Measurements from ENCODE around the gene NOL9. TPM values are rescaled to one million over a fixed set of nuclear protein-coding genes. Genes with fewer than 3 reads are reported as not detected.

NOL9 gene
- 10 to 100 TPM; 17.9 to 30.9 (median 26.0) TPM for total RNA-seq

- DNase-seq (ENCODE audit: low spot score in 2 of 2): peak; percentile 84 to 87
- Histone ChIP-seq H3K27ac (peak within 1 kb of the TSS; percentile 57 to 85 (median 75)), H3K36me3 (peaks cover 0 to 13% (median 5%) of the 10 kb centered on the region in 3 donors), H3K9me3 (no peaks in the 10 kb centered on the region), H3K4me3 (peak within 1 kb of the TSS; percentile 65 to 99 (median 84)), H3K27me3 (no peaks in the 10 kb centered on the region), H3K4me1 (peaks cover 0 to 30% (median 13%) of the 10 kb centered on the region in 4 donors)
- TF ChIP-seq POLR2A (IDR thresholded peaks at IDR 0.05): peak in 1 of 2 donors; percentile 50
- TF ChIP-seq, protein P1, sequence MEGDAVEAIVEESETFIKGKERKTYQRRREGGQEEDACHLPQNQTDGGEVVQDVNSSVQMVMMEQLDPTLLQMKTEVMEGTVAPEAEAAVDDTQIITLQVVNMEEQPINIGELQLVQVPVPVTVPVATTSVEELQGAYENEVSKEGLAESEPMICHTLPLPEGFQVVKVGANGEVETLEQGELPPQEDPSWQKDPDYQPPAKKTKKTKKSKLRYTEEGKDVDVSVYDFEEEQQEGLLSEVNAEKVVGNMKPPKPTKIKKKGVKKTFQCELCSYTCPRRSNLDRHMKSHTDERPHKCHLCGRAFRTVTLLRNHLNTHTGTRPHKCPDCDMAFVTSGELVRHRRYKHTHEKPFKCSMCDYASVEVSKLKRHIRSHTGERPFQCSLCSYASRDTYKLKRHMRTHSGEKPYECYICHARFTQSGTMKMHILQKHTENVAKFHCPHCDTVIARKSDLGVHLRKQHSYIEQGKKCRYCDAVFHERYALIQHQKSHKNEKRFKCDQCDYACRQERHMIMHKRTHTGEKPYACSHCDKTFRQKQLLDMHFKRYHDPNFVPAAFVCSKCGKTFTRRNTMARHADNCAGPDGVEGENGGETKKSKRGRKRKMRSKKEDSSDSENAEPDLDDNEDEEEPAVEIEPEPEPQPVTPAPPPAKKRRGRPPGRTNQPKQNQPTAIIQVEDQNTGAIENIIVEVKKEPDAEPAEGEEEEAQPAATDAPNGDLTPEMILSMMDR (IDR thresholded peaks at IDR 0.05): peak; percentile 96 to 98 (median 97)
- peak in 1 of 2 donors; percentile 90 for TF ChIP-seq EP300 (IDR thresholded peaks at IDR 0.05)
- WGBS, 2 donors: 4 to 8% methylated on average over 16 to 38 of the region's 87 CpGs
These were observed at the start of gene NOL9 for GRCh38 chr1:6554031-6554906. NOL9 (minus strand) TSS chr1:6554513; CDS start chr1:6554502, 11 bp downstream.

DNA sequence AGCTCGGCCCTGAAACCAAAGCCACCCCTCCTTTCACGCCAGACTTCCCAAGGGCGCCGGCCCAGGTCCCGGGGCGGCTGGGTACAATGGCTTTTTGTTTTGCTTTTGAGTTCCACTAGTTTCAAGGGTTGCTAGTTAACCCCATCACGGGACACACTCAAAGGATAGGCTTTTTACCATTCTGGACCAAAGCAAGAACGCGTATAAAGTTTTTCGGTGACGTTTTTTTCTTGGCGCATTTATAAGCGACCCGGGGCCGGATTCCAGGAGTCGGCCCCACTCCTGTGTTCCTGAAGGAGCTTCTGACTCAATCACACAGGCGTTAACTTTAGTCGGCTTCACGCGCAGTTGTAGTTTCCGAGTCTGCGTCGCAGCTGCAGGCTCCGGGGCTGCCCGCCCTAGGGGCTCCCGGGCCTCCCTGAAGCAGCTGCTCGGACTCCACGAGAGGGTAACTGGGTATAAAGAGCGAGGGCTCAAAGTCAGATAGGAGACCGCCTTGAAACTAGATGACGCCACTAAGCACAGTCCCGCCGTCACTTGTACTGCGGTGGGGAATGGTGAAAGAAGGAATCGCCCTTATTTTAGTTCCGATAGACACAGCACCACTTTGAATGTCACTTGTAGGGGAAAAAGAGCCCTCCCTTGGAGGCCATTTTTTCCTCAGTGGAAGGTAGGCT is 49.1 kb upstream of the NOL9 start:
- peaks cover 0 to 51% (median 41%) of the 10 kb centered on the region in 4 donors for H3K4me1 ChIP-seq

GRCh38 chr1:6602669-6603237 is 48.4 kb upstream of the NOL9 start, which contains the start of gene KLHL21:
KLHL21 (minus strand) TSS chr1:6602869; CDS start chr1:6602817, 52 bp downstream.
- Histone ChIP-seq H3K27me3 (no peaks in the 10 kb centered on the region), H3K27ac (peak within 1 kb of the TSS; percentile 95 to 100 (median 98)), H3K4me1 (peaks cover 0 to 58% (median 47%) of the 10 kb centered on the region in 4 donors), H3K36me3 (peaks cover 0 to 21% (median 13%) of the 10 kb centered on the region in 3 donors), H3K4me3 (peak within 1 kb of the TSS; percentile 83 to 97 (median 95)), H3K9me3 (no peaks in the 10 kb centered on the region)
- 2% methylated on average over 38 of the region's 84 CpGs; no CpG with 5 or more reads in 1 of the 2 donors for WGBS, 2 donors
- peak; percentile 75 to 85 for DNase-seq (ENCODE audit: low spot score in 2 of 2)
- TF ChIP-seq POLR2A (IDR thresholded peaks at IDR 0.05) (peak; percentile 63 to 86), EP300 (IDR thresholded peaks at IDR 0.05) (peak in 1 of 2 donors; percentile 96)
- TF ChIP-seq, protein P1 (IDR thresholded peaks at IDR 0.05): peak in 1 of 5 experiments; percentile 8

More for the DNA sequence above, 49.1 kb upstream of the NOL9 start:
- Histone ChIP-seq H3K9me3 (no peaks in the 10 kb centered on the region), H3K36me3 (peaks cover 0 to 15% (median 7%) of the 10 kb centered on the region in 3 donors), H3K27ac (peak overlapping the region; percentile 95 to 100 (median 98)), H3K4me3 (peak overlapping the region; percentile 66 to 95 (median 89)), H3K27me3 (no peaks in the 10 kb centered on the region)
- 0 to 1% methylated on average over 33 to 36 of the region's 36 CpGs for WGBS, 2 donors
- TF ChIP-seq POLR2A (IDR thresholded peaks at IDR 0.05): no peak
- TF ChIP-seq EP300 (IDR thresholded peaks at IDR 0.05): peak in 1 of 2 donors; percentile 61
- peak in 1 of 2 donors; percentile 48 for DNase-seq (ENCODE audit: low spot score in 2 of 2)

GRCh38 chr1:6601923-6602668 is 47.8 kb upstream of the NOL9 start:
- Histone ChIP-seq H3K36me3 (peaks cover 0 to 28% (median 20%) of the 10 kb centered on the region in 3 donors), H3K27ac (peak overlapping the region; percentile 95 to 100 (median 98)), H3K4me1 (peaks cover 0 to 64% (median 54%) of the 10 kb centered on the region in 4 donors), H3K9me3 (no peaks in the 10 kb centered on the region), H3K27me3 (no peaks in the 10 kb centered on the region), H3K4me3 (peak overlapping the region; percentile 83 to 97 (median 95))
- TF ChIP-seq EP300 (IDR thresholded peaks at IDR 0.05): no peak
- TF ChIP-seq, protein P1 (IDR thresholded peaks at IDR 0.05): no peak
- no peak for DNase-seq (ENCODE audit: low spot score in 2 of 2)
- WGBS, 2 donors: 0% methylated on average over 53 to 77 of the region's 103 CpGs

All from tibial nerve (tissue), 4 donors.